GM12878 (cell line): ENCODE results near the gene FCER1G. TPM values are rescaled to one million over a fixed set of nuclear protein-coding genes. Genes with fewer than 3 reads are reported as not detected.
A peak's percentile ranks its signal among the peaks of the same experiment; 100 is the strongest.

ENCODE experiments used
- ATF2 ChIP-seq: IDR thresholded peaks from 2 replicates; pipeline ENCODE4 v1.6.1; 2012; ENCODE audit warnings: low read length, inconsistent platforms
- ATF3 ChIP-seq: IDR thresholded peaks from 2 replicates; pipeline ENCODE4 v1.6.1; 2011; ENCODE audit warnings: low read depth, mild to moderate bottlenecking, low read length, moderate library complexity, borderline replicate concordance; ENCODE audit errors: extremely low read depth
- BACH1 ChIP-seq: fragments of 450-650 bp; IDR thresholded peaks from 2 replicates; pipeline ENCODE4 v1.6.1; 2017; ENCODE audit warnings: mild to moderate bottlenecking, borderline replicate concordance
- CHD4 ChIP-seq: fragments of 200-600 bp; sonication (generic); IDR thresholded peaks from 2 replicates; pipeline ENCODE4 v1.6.1; 2016; ENCODE audit warnings: mild to moderate bottlenecking
- CREB1 ChIP-seq: IDR thresholded peaks from 2 replicates; pipeline ENCODE4 v1.6.1; 2012; ENCODE audit warnings: low read depth, mild to moderate bottlenecking, inconsistent platforms
- E2F8 ChIP-seq: fragments of 450-650 bp; IDR thresholded peaks from 2 replicates; pipeline ENCODE4 v1.6.1; 2018; ENCODE audit warnings: mild to moderate bottlenecking, low read depth, moderate library complexity; ENCODE audit not compliant: partially characterized antibody
- E4F1 ChIP-seq: fragments of 450-650 bp; IDR thresholded peaks from 2 replicates; pipeline ENCODE4 v1.6.1; 2018; ENCODE audit warnings: borderline replicate concordance, mild to moderate bottlenecking; ENCODE audit not compliant: partially characterized antibody
- EGR1 ChIP-seq, 2 experiments: IDR thresholded peaks; 1 replicate in 1 of 2; 2 replicates in 1 of 2; pipeline ENCODE4 v1.6.1; 2011 to 2012; ENCODE audit warnings: low read depth in 2 of 2, low read length in 2 of 2, borderline replicate concordance in 1 of 2, mild to moderate bottlenecking in 1 of 2, moderate library complexity in 1 of 2
- ETV6 ChIP-seq, 2 experiments: fragments of 450-650 bp in 1 of 2; IDR thresholded peaks in 1 of 2; conservative IDR thresholded peaks in 1 of 2; 2 replicates each; pipeline ENCODE4 v1.6.1; 2014; ENCODE audit warnings: antibody characterized with exemption in 1 of 2, borderline replicate concordance in 1 of 2, low read depth in 1 of 2, mild to moderate bottlenecking in 1 of 2, moderate library complexity in 1 of 2
- HDGF ChIP-seq: fragments of 450-650 bp; IDR thresholded peaks from 2 replicates; pipeline ENCODE4 v1.6.1; 2016; ENCODE audit warnings: antibody characterized with exemption
- IRF4 ChIP-seq: IDR thresholded peaks from 2 replicates; pipeline ENCODE4 v1.6.1; 2011; ENCODE audit warnings: low read depth, low read length
- NR2C2 ChIP-seq: IDR thresholded peaks from 2 replicates; pipeline ENCODE4 v1.6.1; 2011; ENCODE audit warnings: borderline replicate concordance, low read depth; ENCODE audit not compliant: control insufficient read depth, insufficient read length
- PBX3 ChIP-seq: IDR thresholded peaks from 2 replicates; pipeline ENCODE4 v1.6.1; 2011; ENCODE audit warnings: mild to moderate bottlenecking, low read depth, low read length, moderate library complexity; ENCODE audit not compliant: insufficient replicate concordance
- POLR2AphosphoS2 ChIP-seq: IDR thresholded peaks from 2 replicates; pipeline ENCODE4 v1.6.1; 2011; ENCODE audit warnings: low read depth, mild to moderate bottlenecking, low read length, improper control_type of control experiment, moderate library complexity
- POU2F2 ChIP-seq: IDR thresholded peaks from 3 replicates; pipeline ENCODE4 v1.6.1; 2011; ENCODE audit warnings: low read depth, mild to moderate bottlenecking, low read length, borderline replicate concordance
- SMAD5 ChIP-seq: IDR thresholded peaks from 2 replicates; pipeline ENCODE4 v1.6.1; 2016; ENCODE audit warnings: antibody characterized with exemption, low read depth
- TAF1 ChIP-seq: IDR thresholded peaks from 2 replicates; pipeline ENCODE4 v1.6.1; 2011; ENCODE audit warnings: mild to moderate bottlenecking, low read depth, low read length, borderline replicate concordance
- TARDBP ChIP-seq: IDR thresholded peaks from 2 replicates; pipeline ENCODE4 v1.6.1; 2016; ENCODE audit warnings: borderline replicate concordance
- TCF12 ChIP-seq: IDR thresholded peaks from 2 replicates; pipeline ENCODE4 v1.6.1; 2011; ENCODE audit warnings: low read depth, mild to moderate bottlenecking, low read length
- ZNF24 ChIP-seq: fragments of 450-650 bp; IDR thresholded peaks from 2 replicates; pipeline ENCODE4 v1.6.1; 2017; ENCODE audit warnings: antibody characterized with exemption, mild to moderate bottlenecking
- ZZZ3 ChIP-seq: IDR thresholded peaks from 2 replicates; pipeline ENCODE4 v1.6.1; 2011; ENCODE audit warnings: low read depth; ENCODE audit not compliant: control insufficient read depth, insufficient read length
- polyA plus RNA-seq, 11 experiments: library from polyadenylated mRNA; depleted of rRNA in 4 of 11; unstranded in 6 of 11; stranded (reverse) in 5 of 11; fragments of >200 nt; fragmentation: Nextera tagmentation in 4 of 11; fragmentation: Illumina TruSeq in 1 of 11; extraction: Ambion mirVana in 4 of 11; extraction: Trizol in 1 of 11; gene quantifications; 1 replicate in 1 of 11; 2 replicates in 10 of 11; pipeline versions ENCODE4 v1.2.1 to v1.2.3, GENCODE V29; 2011 to 2016; ENCODE audit warnings: inconsistent platforms in 2 of 11, missing spikeins in 2 of 11, low read depth in 1 of 11
- total RNA-seq, 4 experiments: library from RNA; depleted of rRNA in 3 of 4; stranded (reverse); fragments of >200 nt in 3 of 4; fragmentation: Illumina TruSeq in 1 of 4; extraction: Trizol in 1 of 4; gene quantifications; 2 replicates each; pipeline versions ENCODE4 v1.2.1 to v1.2.3, GENCODE V29; 2013 to 2021

FCER1G gene
- total and polyA plus RNA-seq, 10 of the 15 experiments (the other 5 are each of a cell fraction or from before 2014, with no cell fraction given): 0.40 to 1.9 (median 0.89) TPM

- TF ChIP-seq ATF3: no peak
- TF ChIP-seq ZZZ3: no peak
- TF ChIP-seq ATF2: no peak
- TF ChIP-seq EGR1 (IDR thresholded peaks at IDR 0.05; ENCODE audit: borderline replicate concordance in 1 of 2, low read depth in 2 of 2, low read length in 2 of 2): peak in 1 of 2 experiments; percentile 96; a peak in 2 of 3 replicates
- TF ChIP-seq E2F8: no peak
- 0 out of 2 replicates have a peak, but pooled peaks have one; percentile 65 for TF ChIP-seq TARDBP
- peak; percentile 51; the same call in 1 of the 2 replicates for TF ChIP-seq TCF12
- peak; percentile 39; the same call in 1 of the 2 replicates for TF ChIP-seq SMAD5
- TF ChIP-seq E4F1: no peak
- TF ChIP-seq TAF1: peak; percentile 89; the same call in 1 of the 2 replicates
- TF ChIP-seq CHD4: no peak
- TF ChIP-seq IRF4: 0 out of 2 replicates have a peak, but pooled peaks have one; percentile 16
- peak; percentile 83 for TF ChIP-seq CREB1
- 0 out of 2 replicates have a peak, but pooled peaks have one; percentile 28 for TF ChIP-seq HDGF
- TF ChIP-seq ETV6 (conservative IDR thresholded peaks at IDR 0.05 in 1 of 2, IDR thresholded peaks at IDR 0.05 in 1 of 2; ENCODE audit: borderline replicate concordance in 1 of 2, low read depth in 1 of 2): no peak
- no peak for TF ChIP-seq NR2C2
- TF ChIP-seq ZNF24: no peak
- no peak for TF ChIP-seq BACH1
- TF ChIP-seq POU2F2: peak; percentile 73
- TF ChIP-seq POLR2AphosphoS2: peak; percentile 75
- no peak for TF ChIP-seq PBX3
These were observed 37.8 kb upstream of the FCER1G start, which contains the start of gene B4GALT3 (continued) for GRCh38 chr1:161177112-161177935.
